Karpas-422 (cell line): ENCODE data around the gene EPHB1. TPM values are rescaled to one million over a fixed set of nuclear protein-coding genes. Genes with fewer than 3 reads are reported as not detected.
A peak's percentile ranks its signal among the peaks of the same experiment; 100 is the strongest.

Experiments used
- DNase-seq: peaks from one replicate; pipeline ENCODE4 v3.0.0-alpha.2; 2015
- H2AFZ ChIP-seq: fragments of 200-600 bp; sonication (generic); 2 replicates; pipeline ENCODE4 v1.6.1; 2014; ENCODE audit warnings: antibody characterized with exemption, low read length, mixed read lengths
- H3K27ac ChIP-seq: fragments of 200-600 bp; sonication (generic); 2 replicates; pipeline ENCODE4 v1.5.1; 2014; ENCODE audit warnings: mild to moderate bottlenecking, low read length, moderate library complexity
- H3K27me3 ChIP-seq: fragments of 200-600 bp; sonication (generic); 2 replicates; pipeline ENCODE4 v1.6.1; 2014; ENCODE audit warnings: low read length, mixed read lengths
- H3K36me3 ChIP-seq: fragments of 200-600 bp; sonication (generic); 2 replicates; pipeline ENCODE4 v1.6.1; 2014; ENCODE audit warnings: low read length, mixed read lengths; ENCODE audit not compliant: insufficient read depth
- H3K4me1 ChIP-seq: fragments of 200-600 bp; sonication (generic); 2 replicates; pipeline ENCODE4 v1.6.1; 2014; ENCODE audit warnings: mild to moderate bottlenecking, low read length, mixed read lengths
- H3K4me2 ChIP-seq: fragments of 200-600 bp; sonication (generic); 2 replicates; pipeline ENCODE4 v1.6.1; 2014; ENCODE audit warnings: low read length, low read depth, mild to moderate bottlenecking; ENCODE audit not compliant: poor library complexity, severe bottlenecking
- H3K4me3 ChIP-seq: fragments of 200-600 bp; sonication (generic); 2 replicates; pipeline ENCODE4 v1.5.1; 2014; ENCODE audit warnings: mild to moderate bottlenecking, antibody characterized with exemption, low read length, mixed read lengths
- H3K79me2 ChIP-seq: fragments of 200-600 bp; sonication (generic); 2 replicates; pipeline ENCODE4 v1.6.1; 2014; ENCODE audit warnings: mild to moderate bottlenecking, low read length, mixed read lengths
- H3K9ac ChIP-seq: fragments of 200-600 bp; sonication (generic); 2 replicates; pipeline ENCODE4 v1.6.0; 2014; ENCODE audit warnings: low read length
- H3K9me2 ChIP-seq: fragments of 200-600 bp; sonication (generic), shearing (Covaris generic); replicated peaks from 2 replicates; pipeline ENCODE4 v1.6.0; 2014; ENCODE audit warnings: mild to moderate bottlenecking, low read length, moderate library complexity; ENCODE audit not compliant: insufficient read depth
- H3K9me3 ChIP-seq: fragments of 300-700, 200-600 bp; sonication (generic); 2 replicates; pipeline ENCODE4 v1.6.1; 2014; ENCODE audit warnings: low read length, mixed read lengths
- H4K20me1 ChIP-seq: fragments of 200-600 bp; sonication (generic); 2 replicates; pipeline ENCODE4 v1.6.1; 2014; ENCODE audit warnings: mild to moderate bottlenecking, antibody characterized with exemption, low read length, low read depth; ENCODE audit not compliant: insufficient read depth
- total RNA-seq: library from RNA; depleted of rRNA; stranded (reverse); fragments of >200 nt; shearing (Covaris generic); gene quantifications from 2 replicates; pipeline ENCODE4 v1.2.3, GENCODE V29; 2014; ENCODE audit warnings: low replicate concordance

Gene EPHB1
- total RNA-seq, 1 experiment from 2014 or later, result 24.1 TPM

GRCh38 chr3:134807189-134807588 is 12.1 kb downstream of the EPHB1 start:
- H4K20me1 ChIP-seq, result no peaks in the 10 kb centered on the region
- H3K4me3 ChIP-seq, result no peak overlapping the region
- H3K9me3 ChIP-seq, result no peaks in the 10 kb centered on the region
- no peak overlapping the region; the same call in 1 of the 2 replicates for H2AFZ ChIP-seq
- no peak overlapping the region for H3K9ac ChIP-seq
- no peak overlapping the region for H3K27ac ChIP-seq
- H3K79me2 ChIP-seq, result no peaks in the 10 kb centered on the region
- no peak overlapping the region for H3K4me2 ChIP-seq
- no peaks in the 10 kb centered on the region for H3K36me3 ChIP-seq
- H3K9me2 ChIP-seq, result no peaks in the 10 kb centered on the region
- DNase-seq, result peak; percentile 51
- H3K27me3 ChIP-seq, result no peaks in the 10 kb centered on the region
- H3K4me1 ChIP-seq, result peaks cover 40% of the 10 kb centered on the region

DNA sequence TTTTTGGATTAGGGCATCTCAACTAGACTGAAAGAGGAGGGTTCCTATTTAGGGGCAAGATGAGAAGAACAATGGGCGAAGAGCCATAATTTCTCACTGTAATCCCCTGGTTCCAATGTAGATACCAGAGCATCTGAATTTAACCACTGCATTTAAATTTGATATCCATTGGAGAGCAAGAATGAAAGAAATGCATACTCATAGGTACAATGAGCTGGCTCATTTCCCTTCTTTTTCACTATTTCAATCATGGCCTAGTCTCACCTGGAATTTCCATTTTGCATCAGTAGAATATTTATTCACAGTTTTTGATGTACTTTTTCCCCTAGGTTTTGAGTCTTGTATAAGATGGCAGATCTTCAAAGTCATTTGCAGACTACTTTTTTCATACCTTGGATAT is 13.8 kb downstream of the EPHB1 start:
- H3K4me3 ChIP-seq, result no peak overlapping the region
- no peaks in the 10 kb centered on the region for H3K36me3 ChIP-seq
- no peak overlapping the region for H3K27ac ChIP-seq
- no peak overlapping the region for H3K9ac ChIP-seq
- no peaks in the 10 kb centered on the region for H3K9me3 ChIP-seq
- no peaks in the 10 kb centered on the region for H3K27me3 ChIP-seq
- H3K4me1 ChIP-seq, result peaks cover 47% of the 10 kb centered on the region
- no peak for DNase-seq
- peak overlapping the region; percentile 38 for H3K4me2 ChIP-seq
- no peaks in the 10 kb centered on the region for H3K9me2 ChIP-seq
- H4K20me1 ChIP-seq, result no peaks in the 10 kb centered on the region
- H3K79me2 ChIP-seq, result no peaks in the 10 kb centered on the region
- no peak overlapping the region for H2AFZ ChIP-seq

DNA sequence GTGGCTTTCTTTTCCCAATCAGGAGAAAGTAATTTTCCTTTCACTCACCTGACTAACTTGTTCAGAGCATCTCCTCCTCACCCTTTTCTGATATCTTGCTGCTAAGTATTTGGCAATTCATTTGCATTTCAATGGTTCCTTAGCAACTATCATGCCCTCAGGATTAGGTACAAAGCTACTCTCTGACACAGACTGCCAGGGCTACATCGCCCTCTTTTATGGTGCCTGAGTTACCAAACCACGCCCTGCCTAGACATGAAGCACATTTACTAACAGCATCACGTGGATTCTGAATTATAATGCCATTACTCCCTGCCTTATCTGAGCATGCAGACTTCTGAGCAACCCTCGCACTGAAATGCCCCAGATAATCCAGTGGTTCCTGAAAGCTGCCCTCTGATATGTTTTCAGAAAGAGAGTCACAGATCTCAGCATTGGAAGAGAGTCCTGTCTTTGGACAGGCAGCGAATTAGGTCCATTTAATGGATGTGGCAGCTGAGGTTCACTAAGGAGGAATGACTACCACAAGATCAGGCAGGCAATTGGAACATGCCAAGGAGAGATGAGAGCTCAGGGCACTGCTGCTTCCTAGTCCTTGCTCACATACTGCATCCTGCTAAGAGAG is 14.5 kb downstream of the EPHB1 start:
- Histone ChIP-seq H3K9me2 (no peaks in the 10 kb centered on the region), H3K36me3 (no peaks in the 10 kb centered on the region), H3K4me3 (0 out of 2 replicates have a peak overlapping the region, but pooled peaks have one; percentile 5), H3K27me3 (no peaks in the 10 kb centered on the region), H3K79me2 (no peaks in the 10 kb centered on the region), H3K9ac (no peak overlapping the region), H3K9me3 (no peaks in the 10 kb centered on the region), H4K20me1 (no peaks in the 10 kb centered on the region), H3K27ac (no peak overlapping the region), H3K4me1 (peaks cover 50% of the 10 kb centered on the region), H3K4me2 (peak overlapping the region; percentile 38), H2AFZ (no peak overlapping the region)
- peak; percentile 63 for DNase-seq

DNA sequence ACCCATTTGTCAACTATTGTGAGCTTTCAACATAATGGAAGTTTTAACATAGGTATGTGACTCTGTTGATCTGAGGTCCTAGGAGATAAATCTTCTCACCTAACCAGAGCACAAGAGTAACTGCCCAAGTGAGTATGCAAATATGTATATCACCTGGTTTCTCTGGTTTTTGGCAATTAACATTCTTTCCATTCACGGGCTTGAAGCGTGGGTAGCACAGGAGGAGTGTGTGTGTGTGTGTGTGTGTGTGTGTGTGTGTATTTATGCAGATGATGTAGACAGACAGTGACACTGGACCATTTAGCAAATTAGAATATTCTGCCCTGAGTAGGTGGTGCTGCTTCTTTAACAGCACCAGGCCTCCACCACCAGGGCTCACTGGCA is 15.0 kb downstream of the EPHB1 start:
- Histone ChIP-seq H3K27ac (no peak overlapping the region), H3K4me3 (no peak overlapping the region), H3K27me3 (no peaks in the 10 kb centered on the region), H3K4me1 (peaks cover 50% of the 10 kb centered on the region), H2AFZ (no peak overlapping the region), H3K9me2 (no peaks in the 10 kb centered on the region), H3K4me2 (peak overlapping the region; percentile 38), H3K9me3 (no peaks in the 10 kb centered on the region), H3K9ac (no peak overlapping the region), H3K79me2 (no peaks in the 10 kb centered on the region), H4K20me1 (no peaks in the 10 kb centered on the region), H3K36me3 (no peaks in the 10 kb centered on the region)
- DNase-seq, result no peak

DNA sequence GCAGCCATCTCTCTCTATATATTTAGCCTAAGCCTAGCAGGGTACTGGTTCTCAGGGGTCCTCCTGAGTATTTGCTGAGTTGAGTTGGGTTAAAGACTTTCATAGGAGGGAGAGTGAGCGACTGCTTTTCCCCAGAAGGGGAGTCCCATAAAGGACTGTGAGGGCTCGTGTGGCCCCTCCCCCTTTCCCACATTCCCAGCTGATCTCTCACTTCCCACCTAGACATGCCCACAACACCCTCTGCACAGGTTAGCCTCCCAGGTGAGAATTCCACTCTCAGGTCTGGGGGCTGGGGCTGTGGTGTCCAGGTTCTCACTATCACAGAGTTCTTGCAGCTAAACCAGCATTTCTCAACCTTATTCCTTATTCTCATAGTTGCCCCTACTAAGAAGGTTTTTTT is 15.8 kb downstream of the EPHB1 start:
- Histone ChIP-seq H3K27me3 (no peaks in the 10 kb centered on the region), H3K4me2 (no peak overlapping the region), H3K9me3 (no peaks in the 10 kb centered on the region), H4K20me1 (no peaks in the 10 kb centered on the region), H3K9me2 (no peaks in the 10 kb centered on the region), H3K27ac (no peak overlapping the region), H3K4me1 (peaks cover 50% of the 10 kb centered on the region), H3K79me2 (no peaks in the 10 kb centered on the region), H2AFZ (no peak overlapping the region), H3K36me3 (no peaks in the 10 kb centered on the region), H3K9ac (no peak overlapping the region), H3K4me3 (no peak overlapping the region)
- DNase-seq, result no peak

DNA sequence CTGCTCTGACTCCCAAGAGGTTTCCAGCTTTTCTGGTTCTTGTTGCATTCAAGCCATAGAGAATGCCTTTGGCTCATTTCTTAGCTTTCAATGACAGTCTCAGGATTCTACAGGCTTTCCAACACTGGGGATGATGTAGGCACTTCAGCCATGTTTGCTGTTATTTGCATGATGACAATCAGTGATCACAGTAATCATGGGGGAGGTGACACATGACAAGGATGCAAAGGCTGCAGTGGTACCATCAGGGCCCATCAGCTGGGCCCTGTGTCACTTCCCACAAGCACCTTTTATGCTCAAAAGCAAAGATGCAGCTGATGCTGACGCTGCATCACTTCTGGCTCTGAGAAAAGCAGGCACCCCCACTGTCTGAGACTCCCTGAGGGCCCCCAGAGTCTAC is 18.6 kb downstream of the EPHB1 start:
- H3K4me2 ChIP-seq, result no peak overlapping the region
- H3K9me3 ChIP-seq, result no peaks in the 10 kb centered on the region
- no peaks in the 10 kb centered on the region for H3K9me2 ChIP-seq
- H3K36me3 ChIP-seq, result no peaks in the 10 kb centered on the region
- H3K27ac ChIP-seq, result no peak overlapping the region
- DNase-seq, result no peak
- no peaks in the 10 kb centered on the region for H4K20me1 ChIP-seq
- no peak overlapping the region for H3K9ac ChIP-seq
- H2AFZ ChIP-seq, result no peak overlapping the region
- H3K4me3 ChIP-seq, result no peak overlapping the region
- peaks cover 32% of the 10 kb centered on the region for H3K4me1 ChIP-seq
- H3K27me3 ChIP-seq, result no peaks in the 10 kb centered on the region
- H3K79me2 ChIP-seq, result no peaks in the 10 kb centered on the region

DNA sequence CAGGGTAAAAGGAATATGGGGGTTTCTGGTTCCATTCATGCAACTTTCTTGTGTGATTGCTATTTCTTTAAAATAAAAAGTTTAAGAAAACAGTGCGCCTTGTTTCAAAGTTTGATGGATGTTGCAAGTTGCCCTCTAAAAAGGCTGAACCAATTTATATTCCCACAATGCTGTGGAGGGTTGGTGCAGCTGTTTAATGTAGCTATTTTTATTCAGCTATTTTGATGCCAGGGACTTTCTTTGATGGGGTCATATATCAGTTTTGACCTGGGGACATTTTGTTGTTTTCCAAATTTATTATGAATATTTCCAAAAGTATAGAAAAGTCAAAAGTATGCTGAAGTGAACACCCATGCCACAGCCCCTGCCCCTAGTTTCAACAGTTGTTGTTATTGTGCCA is 20.5 kb downstream of the EPHB1 start:
- no peak overlapping the region for H3K9ac ChIP-seq
- H3K4me3 ChIP-seq, result no peak overlapping the region
- DNase-seq, result no peak
- H3K36me3 ChIP-seq, result no peaks in the 10 kb centered on the region
- no peaks in the 10 kb centered on the region for H3K79me2 ChIP-seq
- no peaks in the 10 kb centered on the region for H4K20me1 ChIP-seq
- no peaks in the 10 kb centered on the region for H3K9me2 ChIP-seq
- H3K27ac ChIP-seq, result no peak overlapping the region
- H3K4me2 ChIP-seq, result no peak overlapping the region
- no peaks in the 10 kb centered on the region for H3K27me3 ChIP-seq
- peaks cover 13% of the 10 kb centered on the region for H3K4me1 ChIP-seq
- no peaks in the 10 kb centered on the region for H3K9me3 ChIP-seq
- H2AFZ ChIP-seq, result no peak overlapping the region

DNA sequence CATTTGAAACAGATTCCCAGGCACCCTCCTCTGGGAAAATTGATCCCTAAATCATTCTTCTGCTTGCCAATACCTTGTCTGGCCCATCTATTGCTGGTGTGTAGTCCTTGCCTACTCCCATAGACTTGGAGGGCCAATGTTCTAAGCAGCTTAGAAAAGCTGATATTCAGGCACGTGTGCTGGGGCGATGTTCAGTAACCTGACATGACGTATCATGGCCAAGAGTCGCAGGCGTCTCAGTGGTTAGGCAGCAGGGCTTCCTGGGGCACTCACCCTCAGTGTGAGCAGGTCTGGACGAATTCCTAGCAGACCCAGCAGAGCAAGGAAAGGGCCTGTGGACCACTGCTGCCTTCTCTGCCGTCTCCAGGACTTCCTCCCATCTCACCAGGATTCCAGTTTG is 21.6 kb downstream of the EPHB1 start:
- H3K27ac ChIP-seq, result no peak overlapping the region

More for the DNA sequence above, 21.6 kb downstream of the EPHB1 start:
- Histone ChIP-seq H3K4me1 (peaks cover 10% of the 10 kb centered on the region), H4K20me1 (no peaks in the 10 kb centered on the region), H3K79me2 (no peaks in the 10 kb centered on the region), H3K36me3 (no peaks in the 10 kb centered on the region), H3K27me3 (no peaks in the 10 kb centered on the region), H3K9me2 (no peaks in the 10 kb centered on the region), H3K4me3 (no peak overlapping the region), H2AFZ (no peak overlapping the region), H3K4me2 (no peak overlapping the region), H3K9me3 (no peaks in the 10 kb centered on the region), H3K9ac (no peak overlapping the region)
- no peak for DNase-seq
